Left colon (tissue), 2 donors: ENCODE measurements around the gene MEGF11. TPM values are rescaled to one million over a fixed set of nuclear protein-coding genes. Genes with fewer than 3 reads are reported as not detected.
"Not testable (repeated sequence)": the region's sequence is repeated elsewhere in the genome, so short reads cannot be mapped to it uniquely, and the experiment has no call there.

ENCODE experiments used
- ATAC-seq: fragments of 200-7000 bp; cut with Tn5 transposase; one replicate; pipeline ENCODE4 v1.9.1; 2020; ENCODE audit warnings: mild to moderate bottlenecking, moderate library complexity
- DNase-seq, 2 donors: peaks; one replicate each; pipeline ENCODE4 v3.0.0-alpha.2; 2020
- intact Hi-C, 2 donors: fragments of 100-400 bp; cut with DNase I in 1 of 2; cut with micrococcal nuclease in 1 of 2; formaldehyde crosslinking; loops; one replicate each; pipeline versions ENCODE4 v1.11.2 to v1.14.0; 2022; cut with DNase I, micrococcal nuclease
- total RNA-seq, 2 donors: library from RNA; stranded (reverse); fragmentation: NEBNext Ultra II Directional; extraction: Animal tissue kit (Norgen Biotek cat#: 25700); gene quantifications; one replicate each; pipeline ENCODE4 v1.2.1, GENCODE V29; 2021
- donor health status: DM: no; HTN: no; CAD: no.
- donor health status: DM: yes; HTN: yes; CAD: no.

The MEGF11 gene
- total RNA-seq, 2 donors from 2014 or later = not detected

DNA sequence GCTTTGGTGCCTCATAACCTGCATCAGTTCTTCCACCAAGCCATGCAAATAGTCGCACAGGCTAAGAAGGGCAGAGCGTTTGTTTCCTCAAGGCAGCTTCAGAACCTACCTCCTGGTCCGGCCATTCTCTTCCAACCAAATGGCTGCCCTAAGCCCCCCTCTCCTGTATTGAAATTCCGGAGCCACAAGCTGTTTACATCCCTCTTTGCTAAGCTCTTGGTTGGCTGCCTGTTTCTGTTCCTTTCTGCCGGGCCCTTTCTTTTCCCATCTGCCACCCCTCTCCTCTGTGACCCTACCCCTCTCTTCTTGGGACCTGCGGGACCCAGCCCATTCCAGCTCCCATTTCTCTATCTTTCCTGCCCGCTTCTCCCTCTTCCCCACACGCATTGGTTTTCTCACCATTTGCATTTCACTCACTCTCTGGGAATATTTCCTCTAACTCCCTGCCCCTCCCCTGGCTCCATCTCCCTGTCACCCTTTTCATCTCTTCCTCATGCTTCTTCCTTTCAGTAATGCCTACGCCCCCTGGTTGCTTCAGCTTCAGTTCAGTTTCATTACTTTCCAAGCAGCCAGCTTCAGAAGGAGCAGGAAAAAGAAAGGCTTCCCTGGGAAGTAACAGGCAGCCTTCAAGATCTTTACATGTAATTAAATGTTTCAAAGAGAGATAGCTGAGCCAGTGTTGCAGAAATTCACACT lies 270.8 kb downstream of the MEGF11 start:
- ATAC-seq = no peak
- intact Hi-C loops = loop anchor here in 1 of 2 donors (10.0 kb wide), 1 partner anchor 302 kb away; no protein-coding TSS in a partner anchor
- DNase-seq = no peak

- intact Hi-C loops = loop anchor here in 1 of 2 donors (10.0 kb wide), 1 partner anchor 303 kb away; no protein-coding TSS in a partner anchor
- DNase-seq (peak; percentile 54 to 69), ATAC-seq (peak; percentile 87)
Measured at GRCh38 chr15:65981837-65982626, 271.5 kb downstream of the MEGF11 start.

GRCh38 chr15:65980824-65981456 lies 272.6 kb downstream of the MEGF11 start:
- ATAC-seq = peak; percentile 86
- intact Hi-C loops = loop anchor here in 1 of 2 donors (10.0 kb wide), 1 partner anchor 304 kb away; no protein-coding TSS in a partner anchor
- DNase-seq = peak; percentile 33 to 71

DNA sequence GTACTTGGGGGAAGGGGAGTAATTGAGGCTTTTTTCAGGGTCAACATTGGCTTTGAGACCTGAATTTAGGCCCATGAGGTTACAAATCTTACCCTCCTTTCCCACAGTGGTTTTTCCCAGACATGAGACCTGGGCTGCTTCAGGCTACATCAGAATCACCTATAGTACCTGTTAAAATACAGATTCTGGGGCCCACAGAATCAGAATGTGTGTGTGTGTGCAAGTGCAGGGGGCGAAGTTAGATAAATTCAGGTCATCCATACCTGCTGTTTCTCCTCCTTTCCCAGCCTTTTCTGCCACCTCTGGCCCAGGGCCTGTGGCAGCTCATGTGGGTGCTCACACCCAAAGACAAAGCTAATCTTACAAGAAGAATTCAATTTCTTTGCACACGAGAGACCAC lies 273.7 kb downstream of the MEGF11 start:
- DNase-seq = no peak
- intact Hi-C loops = loop anchor here in 1 of 2 donors (10.0 kb wide), 1 partner anchor 305 kb away; no protein-coding TSS in a partner anchor
- no peak for ATAC-seq

DNA sequence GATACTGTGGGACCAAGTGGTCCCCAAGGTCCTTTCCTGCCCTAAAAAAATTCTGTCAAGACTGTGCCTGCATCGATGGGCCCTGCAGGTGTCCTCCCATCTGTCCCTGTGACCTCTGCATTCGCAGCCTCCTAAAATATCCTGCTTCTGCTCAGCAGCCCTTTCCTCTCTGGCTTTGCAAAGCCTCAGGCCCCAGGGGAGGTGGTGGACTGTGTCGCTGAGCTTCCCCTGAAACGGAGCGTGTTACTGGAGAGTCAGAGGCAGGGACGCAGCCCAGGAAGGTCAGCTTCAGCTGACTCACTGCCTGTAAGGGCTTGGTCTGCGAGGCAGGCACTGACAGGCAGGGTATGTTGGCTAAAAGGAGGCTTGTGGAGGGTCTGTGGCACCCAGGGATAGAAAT lies 274.2 kb downstream of the MEGF11 start:
- DNase-seq (no peak), ATAC-seq (no peak)
- intact Hi-C loops = no loop called here

GRCh38 chr15:65978110-65978509 lies 275.4 kb downstream of the MEGF11 start:
- intact Hi-C loops = no loop called here

GRCh38 chr15:65976196-65976595 lies 277.4 kb downstream of the MEGF11 start:
- DNase-seq, ATAC-seq, intact Hi-C loops: not testable (repeated sequence)

More at GRCh38 chr15:65978110-65978509, 275.4 kb downstream of the MEGF11 start:
- DNase-seq (no peak), ATAC-seq (no peak)

GRCh38 chr15:65971741-65971995 lies 281.9 kb downstream of the MEGF11 start:
- DNase-seq = no peak
- ATAC-seq = no peak
- intact Hi-C loops = no loop called here

- intact Hi-C loops = no loop called here
- no peak for ATAC-seq
Measured at GRCh38 chr15:65970937-65971740, 282.4 kb downstream of the MEGF11 start.

DNA sequence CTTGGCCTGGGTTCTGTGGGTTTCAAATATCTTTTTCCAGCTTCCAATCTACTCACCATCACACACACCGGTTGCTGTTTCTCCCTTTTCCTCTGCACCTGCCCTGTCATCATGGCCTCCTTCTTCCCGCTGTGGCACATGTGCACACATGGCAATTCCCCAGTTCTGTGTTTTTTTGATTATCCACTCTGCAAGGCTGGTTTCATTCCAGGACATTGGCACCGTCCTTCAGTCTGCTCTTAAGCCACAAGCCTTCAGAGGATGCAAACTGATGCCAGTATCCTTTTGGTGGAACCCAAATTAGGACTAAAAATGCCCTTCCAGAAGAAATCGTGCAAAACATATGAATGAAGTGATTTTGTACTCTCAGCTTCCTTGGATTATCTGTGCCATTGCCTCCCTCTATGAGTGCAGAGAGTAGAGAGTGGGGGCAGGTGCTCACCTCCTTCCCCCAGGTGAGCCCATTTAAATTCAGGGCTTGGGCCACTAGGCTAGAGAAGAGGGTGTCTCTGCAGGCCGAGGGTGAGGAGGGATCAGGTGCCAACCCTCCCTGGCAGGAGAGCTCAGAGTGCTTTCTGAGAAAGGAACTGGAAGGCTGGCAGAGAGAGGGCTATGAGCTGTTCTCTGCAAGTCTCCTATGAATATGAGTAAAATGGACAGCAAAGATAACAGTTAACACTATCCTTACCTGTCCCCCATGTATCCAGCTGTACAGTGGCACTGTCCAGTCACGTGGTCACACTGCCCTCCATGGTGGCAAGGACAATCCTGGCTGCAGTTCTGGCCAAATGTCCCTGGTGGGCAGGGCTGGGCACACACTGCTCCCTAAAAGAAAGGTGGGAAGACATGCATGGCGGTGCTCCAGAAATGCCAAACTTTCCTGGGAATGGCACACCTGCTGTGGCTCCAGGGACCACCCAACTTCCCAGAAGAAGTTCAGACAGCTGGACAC lies 283.4 kb downstream of the MEGF11 start:
- ATAC-seq (no peak), DNase-seq (no peak)
- intact Hi-C loops = no loop called here

More at GRCh38 chr15:65970937-65971740, 282.4 kb downstream of the MEGF11 start:
- no peak for DNase-seq

DNA sequence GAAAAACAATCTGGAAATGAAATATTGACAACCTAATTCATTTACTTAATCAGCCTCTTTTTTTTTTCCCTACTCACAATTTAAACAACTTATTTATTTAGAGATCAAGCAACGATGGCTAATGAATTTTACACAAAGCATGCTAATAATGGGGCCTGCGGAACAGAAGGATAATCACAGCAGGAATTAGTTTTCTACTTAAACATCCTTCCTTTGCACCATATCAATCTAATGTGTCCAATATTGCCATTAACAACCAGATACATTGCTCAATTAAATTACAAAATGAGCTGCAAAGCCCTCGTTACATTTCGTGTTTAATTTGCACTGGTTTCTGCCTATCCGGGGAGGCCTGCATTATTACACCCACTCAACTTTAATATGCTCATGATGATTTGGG lies 285.0 kb downstream of the MEGF11 start:
- no peak for DNase-seq
- ATAC-seq = no peak
- intact Hi-C loops = no loop called here

GRCh38 chr15:65964792-65965433 lies 288.6 kb downstream of the MEGF11 start:
- DNase-seq = no peak
- no peak for ATAC-seq
- intact Hi-C loops = no loop called here

- intact Hi-C loops = no loop called here
- DNase-seq (no peak), ATAC-seq (no peak)
Measured at GRCh38 chr15:65963911-65964482, 289.6 kb downstream of the MEGF11 start.

GRCh38 chr15:65963358-65963757 lies 290.2 kb downstream of the MEGF11 start:
- ATAC-seq (no peak), DNase-seq (no peak)
- intact Hi-C loops = no loop called here

DNA sequence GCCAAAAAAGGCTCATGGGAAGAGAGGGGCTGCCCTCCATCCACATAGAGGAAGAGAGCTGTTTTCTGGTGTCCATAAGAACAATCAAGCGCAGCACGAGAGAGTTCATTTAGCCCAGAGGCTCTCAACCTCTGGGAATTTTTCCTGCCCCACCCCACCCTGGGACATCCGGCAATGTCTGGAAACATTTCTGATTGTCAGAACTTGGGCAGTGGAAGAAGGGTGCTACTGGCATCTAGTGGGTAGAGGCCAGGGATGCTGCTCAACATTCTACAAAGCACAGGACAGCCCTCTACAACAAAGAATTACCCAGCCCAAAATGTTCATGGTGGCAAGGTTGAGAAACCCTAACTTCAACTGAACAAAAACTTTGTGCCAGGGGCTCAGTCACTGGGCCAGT lies 291.4 kb downstream of the MEGF11 start:
- intact Hi-C loops = no loop called here
- ATAC-seq (peak; percentile 33), DNase-seq (no peak)

DNA sequence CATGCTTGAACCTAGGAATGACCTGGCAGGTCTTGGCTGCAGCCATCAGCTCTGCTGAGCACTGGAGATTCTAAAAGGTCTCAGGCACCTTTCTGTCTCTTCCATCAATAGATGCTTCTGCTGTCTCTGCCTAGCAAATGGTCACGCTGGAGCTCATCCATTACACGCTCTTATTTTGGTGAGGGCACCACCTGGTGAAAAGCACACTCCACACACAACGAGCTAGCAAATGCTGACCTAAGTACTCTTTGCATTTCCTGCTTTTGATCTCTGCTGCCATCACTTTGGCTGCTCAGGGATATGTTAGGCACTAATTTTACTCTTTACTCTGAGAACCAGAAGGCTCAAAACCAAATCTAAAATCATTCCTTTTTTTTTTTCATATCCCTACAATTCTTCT lies 293.0 kb downstream of the MEGF11 start:
- ATAC-seq = no peak
- intact Hi-C loops = no loop called here
- DNase-seq = no peak

- ATAC-seq (no peak), DNase-seq (no peak)
- intact Hi-C loops = no loop called here
Measured at GRCh38 chr15:65958835-65959234, 294.7 kb downstream of the MEGF11 start.
